Measurements from ENCODE around the gene TENT4B.
A peak's percentile ranks its signal among the peaks of the same experiment; 100 is the strongest.
"Not testable (repeated sequence)": the region's sequence is repeated elsewhere in the genome, so short reads cannot be mapped to it uniquely, and the experiment has no call there.

Gene TENT4B

DNA sequence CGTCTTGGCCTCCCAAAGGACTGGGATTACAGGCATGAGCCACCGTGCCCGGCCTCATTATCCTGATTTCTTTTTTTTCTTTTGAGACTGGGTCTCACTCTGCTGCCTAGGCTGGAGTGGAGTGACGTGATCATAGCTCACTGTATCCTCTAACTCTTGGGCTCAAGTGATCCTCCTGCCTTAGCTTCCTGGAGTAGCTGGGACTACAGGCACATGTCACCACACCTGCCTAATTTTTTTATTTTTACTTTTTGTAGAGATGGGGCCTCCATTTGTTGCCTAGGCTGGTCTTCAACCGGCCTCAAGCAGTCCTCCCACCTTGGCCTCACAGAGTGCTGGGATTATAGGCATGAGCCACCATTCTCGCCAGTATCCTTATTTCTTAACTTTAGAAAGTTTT, 3.5 kb downstream of the TENT4B start:
- no peaks in the 10 kb centered on the region for H3K9me3 ChIP-seq (replicated peaks; ENCODE audit: low read length)
- H3K27me3 ChIP-seq (ENCODE audit: control insufficient read depth, insufficient read depth, low read length) = no peaks in the 10 kb centered on the region
- H3K4me1 ChIP-seq (ENCODE audit: control insufficient read depth, insufficient read depth, low read length) = peaks cover 29% of the 10 kb centered on the region
- H3K4me3 ChIP-seq (ENCODE audit: low read length) = no peak overlapping the region
- no peak overlapping the region for H3K9ac ChIP-seq (ENCODE audit: low read depth, low read length)
- no peaks in the 10 kb centered on the region for H3K36me3 ChIP-seq (ENCODE audit: insufficient read depth, low read length)
- peak overlapping the region; percentile 13 for H3K4me2 ChIP-seq (ENCODE audit: low read length)

- peak overlapping the region; percentile 37 for H3K4me2 ChIP-seq (ENCODE audit: low read length)
- H3K9me3 ChIP-seq (replicated peaks; ENCODE audit: low read length) = no peaks in the 10 kb centered on the region
- H3K4me1 ChIP-seq (ENCODE audit: control insufficient read depth, insufficient read depth, low read length) = peaks cover 15% of the 10 kb centered on the region
- no peak overlapping the region for H3K4me3 ChIP-seq (ENCODE audit: low read length)
- H3K27me3 ChIP-seq (ENCODE audit: control insufficient read depth, insufficient read depth, low read length) = no peaks in the 10 kb centered on the region
- no peaks in the 10 kb centered on the region for H3K36me3 ChIP-seq (ENCODE audit: insufficient read depth, low read length)
- H3K9ac ChIP-seq (ENCODE audit: low read depth, low read length) = no peak overlapping the region
Observed at GRCh38 chr16:50160495-50161164, 7.5 kb downstream of the TENT4B start.

GRCh38 chr16:50161950-50162349, 8.8 kb downstream of the TENT4B start:
- Histone ChIP-seq H3K27me3 (ENCODE audit: control insufficient read depth, insufficient read depth, low read length) (no peaks in the 10 kb centered on the region), H3K4me1 (ENCODE audit: control insufficient read depth, insufficient read depth, low read length) (peaks cover 20% of the 10 kb centered on the region), H3K9me3 (replicated peaks; ENCODE audit: low read length) (no peaks in the 10 kb centered on the region), H3K4me2 (ENCODE audit: low read length) (no peak overlapping the region), H3K4me3 (ENCODE audit: low read length) (no peak overlapping the region), H3K9ac (ENCODE audit: low read depth, low read length) (no peak overlapping the region), H3K36me3 (ENCODE audit: insufficient read depth, low read length) (no peaks in the 10 kb centered on the region)

- H3K36me3 ChIP-seq (ENCODE audit: insufficient read depth, low read length) = no peaks in the 10 kb centered on the region
- H3K27me3 ChIP-seq (ENCODE audit: control insufficient read depth, insufficient read depth, low read length) = no peaks in the 10 kb centered on the region
- H3K4me1 ChIP-seq (ENCODE audit: control insufficient read depth, insufficient read depth, low read length) = peaks cover 25% of the 10 kb centered on the region
- H3K9me3 ChIP-seq (replicated peaks; ENCODE audit: low read length) = no peaks in the 10 kb centered on the region
- H3K4me3 ChIP-seq (ENCODE audit: low read length) = no peak overlapping the region
- no peak overlapping the region for H3K9ac ChIP-seq (ENCODE audit: low read depth, low read length)
- H3K4me2 ChIP-seq (ENCODE audit: low read length) = no peak overlapping the region
Observed at GRCh38 chr16:50165473-50165872, 12.4 kb downstream of the TENT4B start.

GRCh38 chr16:50166511-50167500, 13.7 kb downstream of the TENT4B start:
- H3K4me2 ChIP-seq (ENCODE audit: low read length) = peak overlapping the region; percentile 33
- no peaks in the 10 kb centered on the region for H3K9me3 ChIP-seq (replicated peaks; ENCODE audit: low read length)
- H3K4me3 ChIP-seq (ENCODE audit: low read length) = no peak overlapping the region
- peaks cover 18% of the 10 kb centered on the region for H3K4me1 ChIP-seq (ENCODE audit: control insufficient read depth, insufficient read depth, low read length)
- H3K9ac ChIP-seq (ENCODE audit: low read depth, low read length) = no peak overlapping the region
- no peaks in the 10 kb centered on the region for H3K36me3 ChIP-seq (ENCODE audit: insufficient read depth, low read length)
- H3K27me3 ChIP-seq (ENCODE audit: control insufficient read depth, insufficient read depth, low read length) = no peaks in the 10 kb centered on the region

DNA sequence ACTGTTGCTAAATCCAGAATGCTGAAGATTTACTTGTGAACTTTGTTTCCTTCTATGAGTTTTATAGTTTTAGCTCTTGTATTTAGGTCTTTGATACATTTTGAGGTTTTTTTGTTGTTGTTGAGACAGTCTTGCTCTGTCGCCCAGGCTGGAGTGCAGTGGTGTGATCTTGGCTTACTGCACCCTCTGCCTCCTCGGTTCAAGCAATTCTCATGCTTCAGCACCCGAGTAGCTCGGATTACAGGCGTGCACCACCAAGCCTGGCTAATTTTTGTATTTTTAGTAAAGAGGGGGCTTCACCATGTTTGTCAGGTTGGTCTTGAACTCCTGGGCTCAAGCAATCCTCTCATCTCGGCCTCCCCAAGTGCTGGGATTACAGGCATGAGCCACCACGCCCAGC, 14.4 kb downstream of the TENT4B start:
- Histone ChIP-seq H3K4me1 (ENCODE audit: control insufficient read depth, insufficient read depth, low read length) (peaks cover 18% of the 10 kb centered on the region), H3K27me3 (ENCODE audit: control insufficient read depth, insufficient read depth, low read length) (no peaks in the 10 kb centered on the region), H3K9me3 (replicated peaks; ENCODE audit: low read length) (no peaks in the 10 kb centered on the region), H3K4me3 (ENCODE audit: low read length) (no peak overlapping the region), H3K4me2 (ENCODE audit: low read length) (peak overlapping the region; percentile 35), H3K36me3 (ENCODE audit: insufficient read depth, low read length) (no peaks in the 10 kb centered on the region), H3K9ac (ENCODE audit: low read depth, low read length) (no peak overlapping the region)

DNA sequence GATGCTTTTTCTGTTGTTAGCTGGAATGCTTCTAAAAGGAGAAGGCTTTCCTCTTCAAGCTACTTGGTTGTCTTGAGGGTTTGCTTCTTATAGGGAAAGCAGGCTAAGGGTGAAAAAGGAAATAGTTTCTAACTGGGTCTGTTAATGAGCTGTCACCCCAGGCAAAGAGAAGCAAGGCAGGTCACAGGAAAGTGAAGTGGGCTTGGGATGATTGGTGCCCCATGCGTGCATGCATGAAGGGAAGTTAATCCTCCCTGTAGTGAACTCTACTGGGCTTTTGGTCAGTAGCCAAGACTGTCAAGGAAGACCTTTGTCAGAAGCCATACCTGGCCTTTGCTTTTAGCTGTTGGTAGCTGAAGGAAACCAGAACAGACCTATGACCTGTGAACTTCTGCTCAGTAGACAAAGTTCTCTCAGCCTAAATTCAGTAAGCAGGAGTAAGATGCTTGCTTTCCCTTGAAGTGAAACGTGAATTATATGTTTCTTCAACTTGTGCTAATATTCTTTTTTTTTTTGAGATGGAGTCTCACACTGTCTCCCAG, 16.5 kb downstream of the TENT4B start:
- Histone ChIP-seq H3K9ac (ENCODE audit: low read depth, low read length) (no peak overlapping the region), H3K4me1 (ENCODE audit: control insufficient read depth, insufficient read depth, low read length) (peaks cover 24% of the 10 kb centered on the region), H3K27me3 (ENCODE audit: control insufficient read depth, insufficient read depth, low read length) (no peaks in the 10 kb centered on the region), H3K36me3 (ENCODE audit: insufficient read depth, low read length) (no peaks in the 10 kb centered on the region), H3K4me2 (ENCODE audit: low read length) (no peak overlapping the region), H3K9me3 (replicated peaks; ENCODE audit: low read length) (no peaks in the 10 kb centered on the region), H3K4me3 (ENCODE audit: low read length) (no peak overlapping the region)

DNA sequence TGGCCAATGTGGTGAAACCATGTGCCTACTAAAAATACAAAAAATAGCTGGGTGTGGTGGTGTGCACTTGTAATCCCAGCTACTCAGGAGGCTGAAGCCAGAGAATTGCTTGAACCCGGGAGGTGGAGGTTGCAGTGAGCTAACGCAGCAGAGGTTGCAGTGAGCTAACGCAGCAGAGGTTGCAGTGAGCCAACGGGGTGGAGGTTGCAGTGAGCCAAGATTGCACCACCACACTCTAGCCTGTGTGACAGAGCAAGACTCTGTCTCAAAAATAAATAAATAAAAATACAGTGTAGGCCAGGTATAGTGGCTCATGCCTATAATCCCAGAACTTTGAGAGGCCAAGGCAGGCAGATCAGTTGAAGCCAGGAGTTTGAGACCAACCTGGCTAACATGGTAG, 18.7 kb downstream of the TENT4B start:
- H3K9ac ChIP-seq (ENCODE audit: low read depth, low read length); H3K4me3 ChIP-seq (ENCODE audit: low read length); H3K27me3 ChIP-seq (ENCODE audit: control insufficient read depth, insufficient read depth, low read length); H3K9me3 ChIP-seq (replicated peaks; ENCODE audit: low read length); H3K4me2 ChIP-seq (ENCODE audit: low read length); H3K36me3 ChIP-seq (ENCODE audit: insufficient read depth, low read length): not testable (repeated sequence)
- peaks cover 17% of the 10 kb centered on the region for H3K4me1 ChIP-seq (ENCODE audit: control insufficient read depth, insufficient read depth, low read length)

- Histone ChIP-seq H3K27me3 (ENCODE audit: control insufficient read depth, insufficient read depth, low read length) (no peaks in the 10 kb centered on the region), H3K4me3 (ENCODE audit: low read length) (no peak overlapping the region), H3K4me2 (ENCODE audit: low read length) (no peak overlapping the region), H3K4me1 (ENCODE audit: control insufficient read depth, insufficient read depth, low read length) (peaks cover 11% of the 10 kb centered on the region), H3K9ac (ENCODE audit: low read depth, low read length) (no peak overlapping the region), H3K36me3 (ENCODE audit: insufficient read depth, low read length) (no peaks in the 10 kb centered on the region), H3K9me3 (replicated peaks; ENCODE audit: low read length) (no peaks in the 10 kb centered on the region)
Observed at GRCh38 chr16:50172195-50172922, 19.3 kb downstream of the TENT4B start.

- H3K9me3 ChIP-seq (replicated peaks; ENCODE audit: low read length) = no peaks in the 10 kb centered on the region
- no peak overlapping the region for H3K4me3 ChIP-seq (ENCODE audit: low read length)
- no peaks in the 10 kb centered on the region for H3K36me3 ChIP-seq (ENCODE audit: insufficient read depth, low read length)
- no peak overlapping the region for H3K9ac ChIP-seq (ENCODE audit: low read depth, low read length)
- no peak overlapping the region for H3K4me2 ChIP-seq (ENCODE audit: low read length)
- peaks cover 6% of the 10 kb centered on the region for H3K4me1 ChIP-seq (ENCODE audit: control insufficient read depth, insufficient read depth, low read length)
- no peaks in the 10 kb centered on the region for H3K27me3 ChIP-seq (ENCODE audit: control insufficient read depth, insufficient read depth, low read length)
Observed at GRCh38 chr16:50173316-50173715, 20.2 kb downstream of the TENT4B start.

- no peaks in the 10 kb centered on the region for H3K36me3 ChIP-seq (ENCODE audit: insufficient read depth, low read length)
- H3K9ac ChIP-seq (ENCODE audit: low read depth, low read length) = no peak overlapping the region
- no peaks in the 10 kb centered on the region for H3K27me3 ChIP-seq (ENCODE audit: control insufficient read depth, insufficient read depth, low read length)
- no peak overlapping the region for H3K4me2 ChIP-seq (ENCODE audit: low read length)
- no peaks in the 10 kb centered on the region for H3K9me3 ChIP-seq (replicated peaks; ENCODE audit: low read length)
- peaks cover 8% of the 10 kb centered on the region for H3K4me1 ChIP-seq (ENCODE audit: control insufficient read depth, insufficient read depth, low read length)
- no peak overlapping the region for H3K4me3 ChIP-seq (ENCODE audit: low read length)
Observed at GRCh38 chr16:50178491-50178941, 25.4 kb downstream of the TENT4B start.
